Measurements from ENCODE around the gene USP31. TPM values are rescaled to one million over a fixed set of nuclear protein-coding genes. Genes with fewer than 3 reads are reported as not detected.

Gene USP31
- total and polyA plus RNA-seq, 3 experiments from 2014 or later = 0.87 to 9.7 (median 8.2) TPM

GRCh38 chr16:23048164-23048563, 101.1 kb downstream of the USP31 start:
- H3K27ac Mint-ChIP-seq = no peak overlapping the region
- Histone ChIP-seq H3K9me3 (ENCODE audit: low read length) (peaks cover 7% of the 10 kb centered on the region), H3K36me3 (ENCODE audit: insufficient read depth, low read length) (no peaks in the 10 kb centered on the region), H3K4me1 (ENCODE audit: insufficient read depth, low read length) (no peaks in the 10 kb centered on the region), H3K4me3 (ENCODE audit: low read length) (no peak overlapping the region), H3K27me3 (ENCODE audit: insufficient read depth, low read length, poor library complexity, severe bottlenecking) (peaks cover 3% of the 10 kb centered on the region), H3K27ac (ENCODE audit: low read depth, low read length) (no peak overlapping the region)
- H3K27me3 Mint-ChIP-seq = peaks cover 22 to 68% of the 10 kb centered on the region in 2 donors
- H3K36me3 Mint-ChIP-seq = peaks cover 0 to 1% (median 0%) of the 10 kb centered on the region in 3 donors
- H3K4me3 Mint-ChIP-seq = no peak overlapping the region
- ChIA-PET CTCF (no interaction called here), POLR2A (no interaction called here)
- DNase-seq = no peak
- peaks cover 0 to 13% (median 12%) of the 10 kb centered on the region in 5 donors for H3K9me3 Mint-ChIP-seq
- H3K4me1 Mint-ChIP-seq = no peaks in the 10 kb centered on the region

- Mint-ChIP-seq H3K36me3 (peaks cover 0 to 1% (median 0%) of the 10 kb centered on the region in 3 donors), H3K9me3 (peaks cover 0 to 13% (median 12%) of the 10 kb centered on the region in 5 donors), H3K4me3 (no peak overlapping the region), H3K27ac (no peak overlapping the region), H3K4me1 (no peaks in the 10 kb centered on the region), H3K27me3 (peaks cover 18 to 49% of the 10 kb centered on the region in 2 donors)
- H3K4me3 ChIP-seq (ENCODE audit: low read length) = no peak overlapping the region
- H3K27me3 ChIP-seq (ENCODE audit: insufficient read depth, low read length, poor library complexity, severe bottlenecking) = peaks cover 3% of the 10 kb centered on the region
- no peaks in the 10 kb centered on the region for H3K4me1 ChIP-seq (ENCODE audit: insufficient read depth, low read length)
- no peak overlapping the region for H3K27ac ChIP-seq (ENCODE audit: low read depth, low read length)
- peaks cover 7% of the 10 kb centered on the region for H3K9me3 ChIP-seq (ENCODE audit: low read length)
- ChIA-PET POLR2A (no interaction called here), CTCF (no interaction called here)
- no peak for DNase-seq
- no peaks in the 10 kb centered on the region for H3K36me3 ChIP-seq (ENCODE audit: insufficient read depth, low read length)
These were observed 104.2 kb downstream of the USP31 start for GRCh38 chr16:23045025-23045424.

GRCh38 chr16:23040246-23040645, 109.0 kb downstream of the USP31 start:
- POLR2A ChIA-PET = no interaction called here
- Mint-ChIP-seq H3K9me3 (peaks cover 0 to 13% (median 12%) of the 10 kb centered on the region in 5 donors), H3K36me3 (peaks cover 0 to 1% (median 0%) of the 10 kb centered on the region in 3 donors), H3K4me3 (no peak overlapping the region), H3K27ac (no peak overlapping the region), H3K27me3 (peaks cover 9 to 32% of the 10 kb centered on the region in 2 donors), H3K4me1 (no peaks in the 10 kb centered on the region)
- no peaks in the 10 kb centered on the region for H3K36me3 ChIP-seq (ENCODE audit: insufficient read depth, low read length)
- DNase-seq = no peak
- H3K4me3 ChIP-seq (ENCODE audit: low read length) = no peak overlapping the region
- H3K27me3 ChIP-seq (ENCODE audit: insufficient read depth, low read length, poor library complexity, severe bottlenecking) = no peaks in the 10 kb centered on the region
- no peak overlapping the region for H3K27ac ChIP-seq (ENCODE audit: low read depth, low read length)
- H3K4me1 ChIP-seq (ENCODE audit: insufficient read depth, low read length) = no peaks in the 10 kb centered on the region
- CTCF ChIA-PET = no interaction called here
- peaks cover 7% of the 10 kb centered on the region for H3K9me3 ChIP-seq (ENCODE audit: low read length)

GRCh38 chr16:23039118-23039517, 110.1 kb downstream of the USP31 start:
- POLR2A ChIA-PET = no interaction called here
- no peak overlapping the region for H3K27ac ChIP-seq (ENCODE audit: low read depth, low read length)
- no peaks in the 10 kb centered on the region for H3K4me1 ChIP-seq (ENCODE audit: insufficient read depth, low read length)
- no peak for DNase-seq
- no peak overlapping the region for H3K27ac Mint-ChIP-seq
- peaks cover 5 to 21% of the 10 kb centered on the region in 2 donors for H3K27me3 Mint-ChIP-seq
- CTCF ChIA-PET = interaction anchor here (0.9 kb wide), 1 partner anchor 1382 kb away, joined by 3 read pairs; no protein-coding TSS in a partner anchor
- H3K27me3 ChIP-seq (ENCODE audit: insufficient read depth, low read length, poor library complexity, severe bottlenecking) = no peaks in the 10 kb centered on the region
- no peaks in the 10 kb centered on the region for H3K9me3 ChIP-seq (ENCODE audit: low read length)
- no peaks in the 10 kb centered on the region for H3K36me3 Mint-ChIP-seq
- H3K4me3 Mint-ChIP-seq = no peak overlapping the region
- peaks cover 0 to 9% (median 4%) of the 10 kb centered on the region in 5 donors for H3K9me3 Mint-ChIP-seq
- no peak overlapping the region for H3K4me3 ChIP-seq (ENCODE audit: low read length)
- no peaks in the 10 kb centered on the region for H3K36me3 ChIP-seq (ENCODE audit: insufficient read depth, low read length)
- no peaks in the 10 kb centered on the region for H3K4me1 Mint-ChIP-seq

- ChIA-PET CTCF (no interaction called here), POLR2A (no interaction called here)
- peaks cover 0 to 18% (median 10%) of the 10 kb centered on the region in 5 donors for H3K9me3 Mint-ChIP-seq
- H3K4me1 ChIP-seq (ENCODE audit: insufficient read depth, low read length) = no peaks in the 10 kb centered on the region
- H3K4me3 Mint-ChIP-seq = no peak overlapping the region
- H3K4me3 ChIP-seq (ENCODE audit: low read length) = no peak overlapping the region
- H3K27me3 Mint-ChIP-seq = peaks cover 16 to 34% of the 10 kb centered on the region in 2 donors
- H3K36me3 ChIP-seq (ENCODE audit: insufficient read depth, low read length) = no peaks in the 10 kb centered on the region
- H3K36me3 Mint-ChIP-seq = peaks cover 0 to 4% (median 0%) of the 10 kb centered on the region in 3 donors
- H3K9me3 ChIP-seq (ENCODE audit: low read length) = no peaks in the 10 kb centered on the region
- no peak for DNase-seq
- no peak overlapping the region for H3K27ac ChIP-seq (ENCODE audit: low read depth, low read length)
- H3K4me1 Mint-ChIP-seq = no peaks in the 10 kb centered on the region
- H3K27me3 ChIP-seq (ENCODE audit: insufficient read depth, low read length, poor library complexity, severe bottlenecking) = peaks cover 3% of the 10 kb centered on the region
- H3K27ac Mint-ChIP-seq = no peak overlapping the region
These were observed 114.0 kb downstream of the USP31 start for GRCh38 chr16:23035240-23035639.

GRCh38 chr16:23031508-23032098, 117.6 kb downstream of the USP31 start:
- Mint-ChIP-seq H3K36me3 (peaks cover 0 to 4% (median 0%) of the 10 kb centered on the region in 3 donors), H3K4me3 (no peak overlapping the region), H3K27ac (no peak overlapping the region), H3K27me3 (peaks cover 14 to 35% of the 10 kb centered on the region in 2 donors), H3K4me1 (no peaks in the 10 kb centered on the region), H3K9me3 (peaks cover 0 to 18% (median 12%) of the 10 kb centered on the region in 5 donors)
- Histone ChIP-seq H3K27ac (ENCODE audit: low read depth, low read length) (no peak overlapping the region), H3K4me1 (ENCODE audit: insufficient read depth, low read length) (no peaks in the 10 kb centered on the region), H3K9me3 (ENCODE audit: low read length) (no peaks in the 10 kb centered on the region), H3K36me3 (ENCODE audit: insufficient read depth, low read length) (no peaks in the 10 kb centered on the region), H3K4me3 (ENCODE audit: low read length) (no peak overlapping the region), H3K27me3 (ENCODE audit: insufficient read depth, low read length, poor library complexity, severe bottlenecking) (peaks cover 3% of the 10 kb centered on the region)
- ChIA-PET POLR2A (no interaction called here), CTCF (interaction anchor here (0.9 kb wide), 1 partner anchor 17 kb away, joined by 3 read pairs; no protein-coding TSS in a partner anchor)
- DNase-seq = no peak

- Mint-ChIP-seq H3K36me3 (peaks cover 0 to 4% (median 0%) of the 10 kb centered on the region in 3 donors), H3K4me3 (no peak overlapping the region), H3K9me3 (peaks cover 0 to 17% (median 12%) of the 10 kb centered on the region in 5 donors), H3K27me3 (peaks cover 16 to 32% of the 10 kb centered on the region in 2 donors), H3K4me1 (no peaks in the 10 kb centered on the region), H3K27ac (no peak overlapping the region)
- Histone ChIP-seq H3K4me1 (ENCODE audit: insufficient read depth, low read length) (no peaks in the 10 kb centered on the region), H3K4me3 (ENCODE audit: low read length) (no peak overlapping the region), H3K9me3 (ENCODE audit: low read length) (no peaks in the 10 kb centered on the region), H3K27me3 (ENCODE audit: insufficient read depth, low read length, poor library complexity, severe bottlenecking) (peaks cover 3% of the 10 kb centered on the region), H3K36me3 (ENCODE audit: insufficient read depth, low read length) (no peaks in the 10 kb centered on the region), H3K27ac (ENCODE audit: low read depth, low read length) (no peak overlapping the region)
- POLR2A ChIA-PET = no interaction called here
- CTCF ChIA-PET = no interaction called here
- no peak for DNase-seq
These were observed 119.4 kb downstream of the USP31 start for GRCh38 chr16:23029733-23030420.

- DNase-seq = no peak
- H3K9me3 ChIP-seq (ENCODE audit: low read length) = no peaks in the 10 kb centered on the region
- ChIA-PET POLR2A (no interaction called here), CTCF (no interaction called here)
- H3K36me3 ChIP-seq (ENCODE audit: insufficient read depth, low read length) = no peaks in the 10 kb centered on the region
- no peak overlapping the region for H3K27ac ChIP-seq (ENCODE audit: low read depth, low read length)
- no peaks in the 10 kb centered on the region for H3K4me1 ChIP-seq (ENCODE audit: insufficient read depth, low read length)
- Mint-ChIP-seq H3K4me3 (no peak overlapping the region), H3K4me1 (no peaks in the 10 kb centered on the region), H3K36me3 (no peaks in the 10 kb centered on the region), H3K27me3 (peaks cover 12 to 34% of the 10 kb centered on the region in 2 donors), H3K27ac (no peak overlapping the region), H3K9me3 (peaks cover 0 to 2% (median 0%) of the 10 kb centered on the region in 5 donors)
- H3K27me3 ChIP-seq (ENCODE audit: insufficient read depth, low read length, poor library complexity, severe bottlenecking) = peaks cover 3% of the 10 kb centered on the region
- no peak overlapping the region for H3K4me3 ChIP-seq (ENCODE audit: low read length)
These were observed 121.9 kb downstream of the USP31 start for GRCh38 chr16:23027386-23027785.
